ENCODE measurements around the gene MYPOP.

GRCh38 chr19:45883881-45884681 lies 18.3 kb downstream of the MYPOP start:
- TF ChIP-seq CTCF (IDR thresholded peaks at IDR 0.05) = no peak
- TF ChIP-seq POLR2A (IDR thresholded peaks at IDR 0.05) = no peak

All from testis (tissue), 2 donors.